Stimulated activated CD8-positive, alpha-beta memory T cell treated with anti-CD3 and anti-CD28 coated beads, Interleukin-15, amount 100 ng/mL, for 4 hours (primary cell): Measurements from ENCODE around the gene DLGAP3.

Experiments used
- DNase-seq, 2 donors: peaks; one replicate each; pipeline ENCODE4 v3.0.0-alpha.2; 2020; ENCODE audit warnings: low read depth in 2 of 2

The DLGAP3 gene

DNA sequence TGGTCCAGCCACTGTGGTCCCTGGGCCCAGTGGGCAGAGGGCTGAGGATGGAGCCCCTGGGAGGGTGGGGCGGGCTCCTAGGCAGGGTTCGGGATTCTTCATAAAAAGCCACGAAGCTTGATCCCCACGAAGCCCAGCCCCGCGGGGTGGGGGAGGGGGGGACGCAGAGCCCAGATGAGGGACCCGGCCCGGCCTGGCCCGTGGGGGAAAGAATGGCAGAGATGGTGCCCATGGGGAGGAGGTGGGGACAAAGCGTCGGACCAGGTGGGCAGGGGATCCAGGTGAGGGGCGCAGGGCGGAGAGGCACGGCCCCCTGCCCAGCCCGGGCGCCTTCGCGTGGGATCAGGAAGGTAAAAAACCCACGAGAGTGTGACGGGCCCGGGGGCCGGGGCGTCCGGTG, 63.9 kb downstream of the DLGAP3 start:
- no peak for DNase-seq

DNA sequence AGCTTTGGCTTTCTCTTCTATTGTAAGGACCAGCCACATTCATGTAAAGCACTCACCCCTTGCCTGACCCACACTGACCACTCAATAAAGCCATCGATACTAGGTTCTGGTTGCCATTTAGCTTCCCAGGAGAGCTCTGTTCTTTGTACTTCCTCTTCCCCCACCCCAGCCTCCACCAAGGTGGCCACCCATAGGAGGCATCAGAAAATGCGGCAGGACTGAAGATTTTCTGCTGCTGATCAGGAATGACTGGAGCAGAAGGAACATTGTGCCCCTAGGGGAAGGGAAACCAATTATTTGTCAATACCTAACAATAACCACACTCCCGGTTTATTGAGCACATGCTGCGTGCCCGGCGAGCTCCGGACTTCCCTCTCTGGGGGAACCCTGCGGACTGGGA, 64.7 kb downstream of the DLGAP3 start:
- no peak for DNase-seq

GRCh38 chr1:34863501-34863900, 65.9 kb downstream of the DLGAP3 start:
- DNase-seq, result no peak

DNA sequence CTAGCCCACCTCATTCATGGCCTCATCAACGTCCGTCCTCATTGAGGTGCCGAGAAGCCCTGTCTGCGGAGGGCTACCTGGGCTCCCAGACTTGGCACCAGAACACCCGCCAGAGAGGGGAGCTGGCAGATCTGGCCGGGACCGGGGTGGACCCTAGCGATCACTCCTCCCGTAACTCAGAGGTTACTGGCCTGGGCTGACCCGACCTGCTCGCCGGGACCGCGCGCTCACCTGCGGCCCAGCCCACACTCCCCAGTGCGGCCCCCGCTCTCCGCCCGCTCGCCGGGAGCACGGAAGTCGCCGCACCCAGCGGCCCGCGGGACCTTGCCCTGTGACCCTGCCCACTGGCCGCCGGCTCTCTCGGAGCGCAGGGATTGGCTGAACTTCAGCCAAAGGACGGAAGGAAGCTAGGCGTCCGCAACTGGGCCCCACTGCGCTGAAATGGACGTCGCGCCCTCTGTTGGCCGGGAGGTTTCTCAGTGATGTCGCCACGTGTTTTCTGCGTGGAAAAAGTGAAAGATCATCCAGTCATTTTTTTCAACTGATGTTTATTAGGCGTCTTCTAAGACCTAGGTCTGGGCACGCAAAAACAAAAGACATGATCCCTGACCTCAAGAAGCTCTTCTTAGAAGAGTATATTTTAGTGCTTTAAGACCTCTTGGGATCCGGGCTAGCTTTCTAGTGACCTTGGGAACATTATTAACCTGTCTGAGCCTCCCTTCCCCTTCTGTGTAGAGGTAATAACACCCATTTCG, 69.8 kb downstream of the DLGAP3 start, which contains the start of gene SMIM12:
SMIM12 (minus strand) TSS at position 304 of the 755 bp plus-strand sequence. CDS start 3,772 bp downstream, outside the sequence.
- peak; percentile 84 to 87 for DNase-seq

GRCh38 chr1:34858901-34859445, 70.5 kb downstream of the DLGAP3 start:
- peak in 1 of 2 donors; percentile 14 for DNase-seq

GRCh38 chr1:34856697-34857096, 72.8 kb downstream of the DLGAP3 start:
- DNase-seq, result no peak

DNA sequence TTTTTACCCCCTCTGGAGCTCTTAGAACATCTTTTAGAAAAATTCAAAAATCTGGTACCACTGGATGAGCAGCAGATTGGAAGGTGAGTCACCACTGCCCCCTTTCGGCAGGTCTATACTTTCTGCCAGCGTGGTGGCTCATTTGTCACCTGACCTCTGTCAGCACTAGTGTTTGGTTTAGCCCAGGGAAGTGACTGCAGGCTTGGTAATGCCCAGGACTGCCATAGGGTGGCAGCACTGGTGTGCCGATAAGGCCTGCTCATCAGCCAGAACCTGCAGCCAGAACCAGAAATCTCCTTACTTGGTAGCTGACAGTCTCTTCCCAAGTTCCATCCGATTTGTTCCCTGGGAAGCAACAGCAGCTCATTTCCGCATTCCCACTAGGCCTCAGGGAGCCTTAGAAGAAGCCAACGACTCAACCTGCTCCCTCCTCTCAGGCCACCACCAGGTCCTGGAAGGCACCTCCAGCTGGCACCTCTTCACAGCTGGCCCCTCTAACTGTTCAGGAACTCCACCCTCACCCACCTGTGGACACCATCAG, 76.7 kb downstream of the DLGAP3 start:
- peak; percentile 71 to 82 for DNase-seq

GRCh38 chr1:34851431-34852105, 77.9 kb downstream of the DLGAP3 start:
- DNase-seq, result no peak

GRCh38 chr1:34850382-34850781, 79.1 kb downstream of the DLGAP3 start:
- DNase-seq, result no peak

DNA sequence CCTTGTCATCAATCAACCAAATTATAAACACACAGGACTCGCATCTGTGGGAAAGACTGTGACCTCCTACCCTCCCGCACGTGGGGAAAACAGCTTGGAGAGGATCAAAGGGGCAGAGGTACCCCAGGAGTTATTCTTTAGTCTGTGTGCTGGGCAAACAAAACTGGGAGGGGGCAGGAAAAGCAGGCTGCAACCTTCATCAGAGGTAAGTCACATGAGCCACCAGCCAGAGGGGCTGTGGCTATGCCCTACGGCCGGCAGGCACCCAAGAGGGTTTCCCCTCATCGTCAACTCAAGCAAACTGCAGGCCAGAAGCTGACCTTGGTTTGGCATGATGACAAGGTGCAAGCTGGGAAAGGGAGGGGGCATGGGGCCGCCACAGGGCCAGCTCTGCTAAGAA, 82.4 kb downstream of the DLGAP3 start:
- no peak for DNase-seq

DNA sequence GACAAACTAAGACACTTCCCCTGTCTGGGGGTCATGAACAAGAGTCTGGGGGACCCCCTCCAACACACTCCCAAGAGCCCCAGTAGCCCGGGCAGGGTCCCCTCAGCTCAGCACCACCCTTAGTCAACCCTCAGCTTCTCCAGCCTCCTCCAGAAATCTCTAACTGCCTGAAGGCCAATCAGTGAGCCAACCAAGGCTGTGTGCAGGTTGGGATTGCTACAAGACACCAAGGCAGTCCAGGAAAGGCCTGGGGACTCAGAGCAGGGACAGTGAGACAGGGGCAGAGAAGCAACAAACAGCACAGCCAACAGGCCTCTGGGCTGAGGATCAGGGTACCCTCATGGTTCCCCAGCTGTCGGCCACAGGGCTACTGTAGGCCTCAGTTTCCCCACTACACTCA, 83.2 kb downstream of the DLGAP3 start:
- no peak for DNase-seq

- no peak for DNase-seq
Observed at GRCh38 chr1:34845131-34845901, 84.1 kb downstream of the DLGAP3 start.

DNA sequence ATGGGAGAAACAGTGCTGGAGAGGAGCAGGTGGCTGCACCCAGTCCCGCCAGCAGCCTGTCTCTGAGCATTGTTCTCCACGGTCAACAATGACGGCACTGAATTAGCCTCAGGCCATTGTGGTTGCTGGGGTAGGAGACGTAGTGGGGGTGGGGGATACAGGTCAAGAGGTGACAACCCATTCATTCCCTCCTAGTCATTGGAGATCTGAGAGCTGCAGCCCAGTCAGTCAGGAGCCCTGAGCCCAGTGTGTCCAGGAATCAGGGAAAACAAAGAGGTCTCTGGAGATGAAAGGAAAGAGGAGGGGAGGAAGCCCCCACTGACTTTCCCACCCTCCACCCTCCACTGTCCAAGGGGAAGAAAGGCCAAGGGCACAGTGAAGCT, 85.2 kb downstream of the DLGAP3 start:
- no peak for DNase-seq

DNA sequence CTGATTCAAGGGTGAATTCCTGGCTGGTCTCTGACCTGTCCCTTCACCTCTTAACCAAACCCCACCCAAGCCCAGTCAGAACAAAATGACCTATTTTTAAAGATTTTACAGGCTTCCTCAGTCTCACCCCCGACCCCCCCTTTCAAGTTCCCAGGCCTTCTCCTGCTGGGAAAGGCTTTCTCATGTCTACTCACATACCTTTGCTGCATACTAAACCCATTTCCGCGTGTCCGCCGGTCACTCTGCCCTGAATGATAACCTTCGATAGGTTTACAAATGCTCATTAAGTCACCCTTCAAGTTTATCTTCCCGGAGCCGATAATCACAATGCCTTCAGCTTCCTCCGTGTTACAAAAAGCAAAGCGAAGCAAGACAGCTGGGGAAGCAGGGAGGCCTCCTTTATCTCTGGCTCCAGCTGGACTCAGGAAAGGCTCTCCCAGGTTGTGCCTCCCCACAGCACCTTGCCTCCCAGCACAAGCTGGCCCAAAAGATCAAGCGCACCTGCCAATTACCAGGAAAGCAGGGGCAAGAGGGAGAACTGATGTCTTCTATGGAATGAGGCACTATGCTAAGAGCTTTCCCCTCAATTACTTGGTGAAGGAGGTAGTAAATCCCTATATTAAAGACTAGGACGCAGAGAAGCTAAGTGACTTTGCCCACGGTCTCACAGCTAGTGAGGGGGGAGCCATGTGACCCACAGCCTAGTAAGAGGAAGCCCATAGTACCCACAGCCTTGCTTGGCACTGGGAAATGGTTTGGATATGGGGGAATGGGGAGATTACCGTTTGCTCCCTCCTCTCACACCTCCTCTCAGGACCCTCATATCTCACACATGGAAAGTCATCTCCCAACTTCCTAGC, 85.8 kb downstream of the DLGAP3 start:
- DNase-seq, result no peak

DNA sequence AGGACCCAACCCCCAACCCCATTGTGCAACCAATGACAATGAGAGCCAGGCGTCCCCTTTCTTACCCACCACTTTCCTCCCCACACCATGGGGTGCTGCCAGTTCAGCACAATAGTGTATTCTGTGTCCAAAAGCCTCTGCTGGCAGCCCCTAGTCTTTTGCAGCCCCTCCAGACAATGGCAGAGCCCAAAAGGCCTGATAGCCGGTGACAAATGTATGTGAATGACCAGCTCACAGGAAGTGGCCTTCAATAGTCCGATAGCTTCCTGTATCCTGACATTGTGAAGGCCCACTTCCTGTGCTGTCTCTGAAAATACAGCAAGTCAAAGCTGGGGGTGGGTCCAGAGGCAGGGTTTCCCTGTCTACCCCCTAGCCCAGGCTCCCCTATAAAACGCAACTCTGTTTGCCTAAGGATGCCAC, 86.5 kb downstream of the DLGAP3 start:
- no peak for DNase-seq

- DNase-seq, result no peak
Observed at GRCh38 chr1:34842073-34842472, 87.4 kb downstream of the DLGAP3 start.

DNA sequence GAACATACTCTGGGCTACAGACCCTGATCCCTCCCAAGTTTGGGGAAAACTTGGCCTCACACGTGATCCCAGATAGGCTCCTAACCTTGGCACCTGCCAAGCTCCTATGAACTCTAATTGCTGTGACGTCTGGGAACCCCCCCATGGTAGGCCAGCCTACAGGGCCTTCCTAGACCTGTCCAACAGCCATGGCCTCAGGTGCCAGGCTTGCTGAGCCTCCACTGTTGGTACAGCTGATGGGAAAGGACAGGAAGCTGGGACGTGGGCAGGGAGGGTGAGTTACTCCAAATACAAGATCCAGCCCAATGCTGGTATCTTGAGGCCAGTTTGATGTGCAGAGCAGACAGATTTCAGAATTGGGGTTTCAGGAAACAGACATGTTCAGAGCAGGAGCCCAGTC, 89.0 kb downstream of the DLGAP3 start:
- DNase-seq, result no peak

DNA sequence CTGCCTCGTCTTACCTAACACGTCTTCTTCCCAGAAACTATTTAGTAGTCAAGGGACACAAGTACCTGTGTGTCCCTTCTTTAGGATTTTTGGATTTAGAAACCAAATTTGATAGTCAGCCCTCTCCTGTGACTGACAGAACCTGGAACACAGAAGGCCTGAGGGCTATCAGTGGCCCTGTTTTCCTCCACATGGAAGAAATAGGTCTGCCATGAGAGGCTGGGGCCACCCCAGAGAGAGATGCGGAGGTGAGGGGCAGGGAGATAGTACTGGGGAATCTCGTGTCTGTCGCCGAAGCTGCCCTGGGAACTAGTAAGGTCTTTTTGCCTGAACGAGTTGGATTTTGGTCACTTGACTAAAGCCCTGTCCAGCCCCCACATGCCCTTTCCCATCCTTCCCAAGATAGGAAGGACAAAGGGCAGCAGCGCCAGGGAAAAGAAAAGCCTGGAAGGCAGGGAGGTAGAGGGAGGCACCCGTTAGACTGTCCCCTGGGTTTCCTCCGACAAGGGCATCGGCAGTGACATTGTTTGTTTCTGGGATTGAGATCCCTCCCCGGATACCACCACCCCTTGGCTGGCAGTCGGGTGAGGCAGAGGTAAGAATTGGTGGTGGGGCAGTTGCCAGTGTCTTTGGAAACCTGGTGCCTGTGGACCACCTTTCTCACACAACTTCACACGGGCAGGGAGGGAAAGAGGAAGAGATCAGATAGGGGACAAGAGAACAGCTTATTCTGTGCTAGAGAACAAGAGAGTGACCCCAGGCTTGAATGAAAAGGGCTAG, 89.7 kb downstream of the DLGAP3 start:
- DNase-seq, result no peak

DNA sequence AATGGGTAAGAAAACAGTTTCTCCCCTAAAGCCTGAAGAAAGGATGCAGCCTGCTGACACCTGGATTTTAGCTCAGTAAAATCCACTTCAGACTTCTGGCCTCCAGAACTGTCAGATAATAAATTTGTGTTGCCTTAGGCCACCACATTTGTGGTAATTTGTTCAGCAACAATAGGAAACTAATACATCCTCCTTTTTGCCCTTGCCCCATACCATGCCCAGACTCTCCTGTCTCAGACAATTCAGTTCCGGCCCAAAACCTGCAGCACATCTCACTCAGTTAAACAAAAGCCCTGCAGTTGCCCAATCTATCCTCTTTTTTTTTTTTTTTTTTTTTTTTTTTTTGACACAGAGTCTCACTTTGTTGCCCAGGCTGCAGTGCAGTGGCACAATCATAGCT, 95.7 kb downstream of the DLGAP3 start:
- no peak for DNase-seq

DNA sequence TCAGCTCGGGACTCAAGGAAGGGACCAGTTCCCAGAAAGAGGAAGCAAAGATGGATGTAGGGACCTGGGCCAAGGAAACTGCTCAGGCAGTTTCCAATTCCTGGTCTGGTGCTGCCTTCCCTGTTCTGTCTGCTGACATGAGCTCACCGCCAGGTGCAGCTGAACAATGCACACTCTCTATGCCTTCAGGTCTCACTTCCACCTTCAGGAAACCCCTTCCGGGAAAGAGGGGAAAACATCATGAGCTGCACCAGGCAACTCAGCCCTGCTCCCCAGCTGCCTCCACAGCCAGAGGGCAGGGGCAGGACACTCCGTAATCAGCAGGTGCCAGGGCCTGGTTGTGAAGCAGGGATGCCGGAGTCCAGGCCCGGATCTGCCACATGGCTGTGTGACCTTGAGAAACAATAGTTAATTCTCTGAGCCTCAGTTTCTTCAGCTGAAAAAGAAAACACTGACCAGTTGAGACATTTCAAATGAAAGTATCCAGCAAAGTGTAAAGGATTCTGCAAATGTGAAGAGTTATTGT, 97.7 kb downstream of the DLGAP3 start:
- DNase-seq, result no peak
